GM19395 (cell line): Measurements from ENCODE around the gene RAET1G.
"Not testable (repeated sequence)": the region's sequence is repeated elsewhere in the genome, so short reads cannot be mapped to it uniquely, and the experiment has no call there.

Experiments
- ATAC-seq: cut with Tn5 transposase; IDR thresholded peaks from one replicate; pipeline ENCODE4 v1.9.1; 2021; ENCODE audit warnings: mild to moderate bottlenecking, moderate library complexity; ENCODE audit not compliant: unreplicated experiment

The RAET1G gene

DNA sequence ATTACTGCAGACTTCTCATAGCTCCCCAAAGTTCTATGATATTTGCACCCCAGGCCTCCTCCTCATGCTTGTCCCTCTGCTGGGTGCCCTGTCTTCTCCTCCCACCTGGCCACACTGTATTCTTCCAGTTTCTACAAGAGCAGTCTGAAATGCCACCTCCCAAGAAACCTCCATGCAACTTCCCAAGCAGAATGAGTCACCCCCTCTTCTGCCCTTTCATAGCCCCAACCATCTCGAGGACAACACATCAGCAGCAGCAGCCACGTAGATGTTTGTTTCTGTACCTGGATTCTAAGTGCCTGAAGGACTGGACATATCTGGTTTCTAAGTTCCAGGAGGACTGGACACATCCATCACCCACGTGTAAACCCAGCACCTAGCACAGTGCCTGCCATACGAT, 12.3 kb upstream of the RAET1G start:
- no peak for ATAC-seq

DNA sequence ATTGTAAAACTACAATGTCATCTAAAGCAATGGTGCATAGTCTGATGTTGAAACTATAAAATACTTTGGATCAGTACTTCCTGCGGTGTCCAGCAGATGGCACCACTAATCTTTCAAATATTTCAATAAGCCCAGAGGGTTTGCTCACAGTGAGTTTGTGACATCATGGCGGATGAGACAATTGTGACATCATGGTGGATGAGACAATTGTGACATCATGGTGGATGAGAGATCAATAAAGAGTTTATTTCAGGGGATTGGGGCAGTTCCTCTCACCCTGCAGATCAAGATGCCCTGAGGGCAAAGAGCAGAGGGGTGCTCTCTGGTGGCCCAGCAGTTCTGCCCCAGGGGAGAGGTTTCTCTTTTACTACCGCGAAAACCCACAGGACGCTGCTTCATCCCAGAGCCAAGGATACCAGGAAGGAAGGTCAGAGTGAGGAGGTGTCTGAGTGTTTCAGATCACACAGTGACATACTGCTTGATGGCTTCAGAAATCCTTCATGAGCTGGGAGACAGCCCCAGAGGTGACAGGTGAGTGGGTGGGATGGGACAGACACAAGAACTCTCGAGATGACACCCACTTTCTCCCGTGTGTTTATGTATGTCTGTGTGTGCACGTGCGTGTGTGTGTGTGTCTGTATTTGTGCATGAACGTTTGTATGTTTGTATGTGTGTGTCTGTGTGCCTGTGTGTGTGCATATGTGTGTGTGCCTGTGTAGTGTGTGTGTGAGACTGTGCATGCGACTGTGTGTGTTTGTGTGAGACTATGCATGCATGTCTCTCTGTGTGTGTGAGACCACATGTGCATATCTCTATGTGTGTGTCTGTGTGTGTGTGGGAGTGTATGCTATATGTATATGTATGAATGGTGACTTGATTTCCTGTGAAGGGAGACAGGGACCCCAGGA, 11.6 kb upstream of the RAET1G start:
- ATAC-seq: no peak

DNA sequence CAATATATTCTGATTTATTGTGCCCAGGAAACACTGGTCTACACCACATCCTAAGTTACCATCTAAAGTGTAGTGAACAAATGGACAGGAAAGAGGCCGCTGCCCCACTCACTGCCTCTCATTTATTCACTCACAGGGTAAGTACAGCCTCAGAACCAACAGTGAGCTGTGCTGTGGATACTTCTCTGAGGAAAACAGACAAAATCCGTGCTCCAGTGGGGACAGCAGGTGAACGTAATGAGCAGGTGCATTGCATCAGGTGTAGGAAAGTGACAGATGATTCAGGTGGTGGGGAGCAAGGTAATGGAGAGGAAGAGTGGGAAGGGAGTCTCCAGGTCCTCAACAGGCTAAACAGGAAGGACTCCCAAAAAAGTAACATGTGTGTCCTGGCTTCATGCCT, 10.5 kb upstream of the RAET1G start:
- no peak for ATAC-seq

DNA sequence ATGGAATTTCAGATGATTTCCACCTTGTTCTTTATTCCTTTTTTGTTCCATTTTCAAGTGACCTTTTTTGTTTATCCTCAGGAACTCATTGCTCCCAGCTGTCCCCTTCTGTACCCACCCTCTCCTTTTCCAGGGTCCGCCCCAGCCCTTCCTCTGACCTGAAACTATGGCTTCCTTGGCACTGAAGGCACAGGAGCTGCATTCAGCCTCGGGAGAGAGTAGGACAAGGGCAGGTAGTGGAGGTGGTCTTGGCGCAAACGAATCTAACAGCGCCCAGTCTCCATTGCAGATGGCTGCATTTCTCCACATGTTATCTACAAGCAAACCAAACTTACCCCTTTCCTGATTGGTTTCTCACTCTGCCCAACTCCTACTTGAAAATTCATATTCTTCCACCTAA, 10.1 kb upstream of the RAET1G start:
- no peak for ATAC-seq

DNA sequence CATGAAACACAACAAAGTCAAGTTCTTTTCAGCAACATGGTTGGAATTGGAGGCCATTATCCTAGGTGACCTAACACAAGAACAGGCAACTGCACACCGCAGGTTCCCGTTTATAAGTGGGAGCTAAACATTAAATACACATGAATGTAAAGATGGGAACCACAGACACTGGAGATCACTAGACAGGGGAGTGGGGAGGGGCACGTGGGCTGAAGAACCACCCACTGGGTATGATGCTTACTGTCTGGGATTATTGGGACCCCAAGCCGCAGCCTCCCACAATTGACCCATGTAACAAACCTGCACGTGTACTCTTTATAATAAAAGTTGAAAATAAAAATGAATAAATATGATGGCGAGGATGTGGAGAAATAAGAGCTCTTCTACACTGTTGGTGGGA, 8.6 kb upstream of the RAET1G start:
- ATAC-seq: no peak

DNA sequence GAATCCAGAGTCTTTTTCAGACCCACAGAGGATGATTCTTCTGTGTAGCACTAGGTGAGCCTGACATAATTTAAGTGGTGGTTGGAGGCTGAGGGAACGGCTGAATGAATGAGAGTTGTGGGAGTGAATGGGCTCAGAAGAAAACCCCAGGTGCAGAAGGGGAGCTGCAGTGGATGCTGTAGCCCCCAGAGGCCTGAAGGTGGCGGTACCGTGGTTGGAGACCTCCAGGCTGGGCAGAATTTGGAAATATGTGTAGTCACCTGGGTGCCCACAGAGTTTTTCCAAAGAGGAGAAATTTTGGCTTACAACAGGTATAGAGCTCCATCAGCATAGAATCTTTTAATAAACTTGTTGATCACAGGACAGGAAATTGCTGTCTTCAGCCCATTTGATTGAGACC, 6.5 kb upstream of the RAET1G start:
- no peak for ATAC-seq

DNA sequence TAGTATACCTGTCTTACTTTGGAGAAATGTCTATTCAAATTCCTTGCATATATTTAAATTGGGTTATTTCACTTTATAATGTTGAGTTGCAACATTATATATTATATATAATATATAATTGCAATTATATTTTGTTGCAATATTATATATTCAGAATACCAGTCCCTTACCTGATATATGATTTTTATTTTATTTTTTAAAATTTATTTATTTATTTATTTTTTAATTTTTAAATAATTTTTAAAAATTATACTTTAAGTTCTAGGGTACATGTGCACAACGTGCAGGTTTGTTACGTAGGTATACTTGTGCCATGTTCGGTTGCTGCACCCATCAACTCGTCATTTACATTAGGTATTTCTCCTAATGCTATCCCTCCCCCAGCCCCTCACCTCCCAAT, 4.1 kb upstream of the RAET1G start:
- not testable (repeated sequence) for ATAC-seq

DNA sequence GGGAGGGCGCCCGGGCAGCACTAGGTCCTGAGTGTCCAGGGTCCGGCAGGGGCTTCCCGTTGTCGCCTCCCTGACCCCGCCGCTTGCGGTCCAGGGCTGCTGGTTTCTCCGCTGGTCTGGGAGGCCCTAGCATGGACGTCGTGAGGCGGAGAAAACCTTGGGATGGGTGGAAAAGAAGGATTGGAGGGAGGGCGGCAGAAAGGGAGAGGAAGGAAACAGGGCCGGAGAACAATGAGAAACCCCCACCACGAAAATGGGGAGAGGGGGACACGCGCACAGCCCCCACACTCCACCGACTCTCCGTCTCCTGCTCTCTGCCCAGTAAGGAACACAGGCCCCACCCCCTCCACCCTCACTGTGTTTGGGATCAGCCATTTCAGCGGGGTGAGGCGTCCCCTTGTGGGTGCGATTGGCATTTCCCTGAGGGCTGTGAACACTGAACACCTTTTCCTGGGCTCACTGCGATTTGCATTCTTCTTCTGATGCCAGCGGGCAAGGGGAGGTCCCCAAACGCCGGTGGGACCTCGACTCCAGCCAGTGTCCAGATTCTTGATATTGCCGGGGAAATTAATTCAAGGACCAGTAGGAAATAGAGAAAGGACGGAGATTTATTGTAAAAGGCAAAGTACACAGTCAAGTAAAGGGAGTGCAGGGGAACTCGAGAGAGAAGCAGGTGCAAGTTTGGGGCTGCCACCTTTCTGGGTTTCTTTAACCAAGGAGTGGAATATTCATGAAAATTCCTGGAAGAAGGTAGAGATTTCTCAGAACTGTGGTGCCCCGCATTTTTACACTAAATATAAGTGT, 3.3 kb upstream of the RAET1G start:
- no peak for ATAC-seq

DNA sequence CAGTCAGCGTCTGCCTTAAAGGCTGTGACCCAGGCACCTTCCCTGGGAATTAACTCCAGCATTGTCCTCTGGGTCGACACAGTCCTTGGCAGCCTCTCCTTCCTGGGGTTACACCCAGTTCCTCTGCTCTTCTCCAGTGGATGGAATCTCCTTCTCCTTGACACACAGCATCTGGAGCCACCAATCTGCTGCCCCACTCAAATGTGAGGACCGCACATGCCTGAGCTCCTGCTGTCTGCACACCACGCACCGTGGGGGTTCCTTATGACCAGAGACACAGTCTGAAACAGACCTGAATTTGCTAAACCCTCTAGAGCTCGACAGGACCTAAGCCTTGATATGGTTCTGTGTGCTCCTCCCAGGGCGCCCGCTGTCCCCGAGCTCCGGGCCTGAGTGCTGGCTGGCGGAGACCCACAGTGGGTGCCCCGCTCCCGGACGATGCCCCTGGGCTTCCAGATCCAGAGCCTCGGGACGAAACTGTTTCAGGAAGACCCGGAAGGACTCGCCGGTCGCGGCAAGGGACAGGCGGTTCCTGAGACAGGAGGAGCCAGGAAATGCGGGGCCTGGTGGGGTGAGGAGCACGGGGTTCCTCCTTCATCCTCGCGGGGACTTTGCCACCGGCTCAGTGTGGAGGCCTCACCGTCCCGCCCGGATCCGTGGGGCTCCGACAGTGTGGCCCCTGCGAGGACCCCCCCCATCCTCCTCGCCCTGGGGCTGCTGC, 2.5 kb upstream of the RAET1G start:
- ATAC-seq: no peak

DNA sequence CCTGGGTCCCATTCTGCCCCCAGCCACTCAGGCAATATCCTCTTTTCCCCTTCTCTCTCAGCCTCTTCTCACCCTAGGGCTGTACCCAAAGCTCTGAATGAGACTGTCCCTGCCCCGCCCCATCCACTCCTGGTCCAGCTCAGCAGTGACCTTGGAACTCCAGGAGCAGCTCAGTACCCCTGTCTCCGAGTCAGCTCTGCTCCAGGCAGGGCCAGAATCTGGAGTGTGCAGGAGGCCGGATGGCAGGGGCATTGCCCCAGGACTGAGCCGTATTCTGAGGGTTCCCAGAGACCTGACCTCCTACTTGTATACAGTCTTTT, 2.0 kb upstream of the RAET1G start:
- no peak for ATAC-seq

DNA sequence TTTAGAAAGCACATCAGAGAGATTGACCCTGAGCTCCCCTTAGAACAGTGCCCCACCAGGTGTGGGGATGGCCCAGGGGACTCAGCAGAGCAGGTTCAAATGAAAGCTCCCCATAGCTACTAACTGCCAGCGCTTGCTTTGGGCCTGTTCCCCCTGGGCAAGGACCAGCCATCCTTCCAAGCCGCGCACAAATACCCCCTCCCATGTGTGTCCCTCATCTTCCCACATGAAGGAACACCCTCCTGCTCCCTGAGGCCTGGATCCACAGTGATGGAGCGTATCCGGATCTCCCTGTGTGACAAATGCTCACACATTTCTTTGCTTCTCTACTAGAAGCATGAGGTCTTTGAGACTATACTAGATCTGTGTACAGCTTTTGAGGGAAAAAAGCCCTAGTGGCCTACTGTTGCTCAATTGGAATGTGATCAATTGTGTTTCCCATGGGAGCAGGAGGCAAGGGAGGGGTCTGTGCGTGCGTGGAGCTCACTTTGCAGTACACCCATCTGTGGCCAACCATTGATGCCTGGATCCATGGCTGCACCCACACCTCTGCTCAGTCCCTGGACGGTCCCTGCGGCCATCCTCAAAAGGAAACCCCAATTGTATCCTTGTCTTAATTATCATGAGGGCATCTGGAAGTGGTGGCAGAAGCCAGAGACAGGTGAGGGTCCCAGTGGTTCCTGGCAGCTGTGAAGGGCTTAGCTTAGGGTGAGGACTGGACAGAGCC, 1.4 kb upstream of the RAET1G start:
- ATAC-seq: no peak

DNA sequence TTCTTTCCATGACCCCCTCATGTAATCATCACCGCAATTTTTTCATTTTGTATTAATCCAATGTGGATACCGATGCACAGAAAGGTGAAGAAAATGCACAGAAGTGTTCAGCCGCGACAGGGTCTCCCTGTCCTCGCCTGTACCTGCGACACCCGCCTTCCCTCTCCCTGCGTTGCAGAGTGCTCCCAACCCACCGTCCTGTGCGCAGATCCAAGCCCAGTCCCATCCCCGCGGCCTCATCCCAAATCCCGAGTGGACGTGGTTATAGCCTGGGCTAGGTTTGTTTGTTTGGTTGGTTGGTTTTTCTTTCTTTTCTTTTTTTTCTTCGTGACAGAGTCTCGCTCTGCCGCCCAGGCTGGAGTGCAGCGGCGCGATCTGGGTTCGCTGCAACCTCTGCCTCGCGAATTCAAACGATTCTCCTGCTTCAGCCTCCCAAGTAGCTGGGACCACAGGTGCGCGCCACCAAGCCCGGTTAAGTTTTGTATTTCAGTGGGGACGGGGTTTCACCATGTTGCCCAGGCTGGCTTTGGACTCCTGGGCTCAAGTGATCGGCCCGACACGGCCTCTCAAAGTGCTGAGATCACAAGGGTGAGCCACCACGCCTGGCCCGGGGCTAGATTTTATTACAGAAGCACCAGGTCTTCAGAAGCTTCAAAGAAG, 536 bp upstream of the RAET1G start:
- no peak for ATAC-seq

DNA sequence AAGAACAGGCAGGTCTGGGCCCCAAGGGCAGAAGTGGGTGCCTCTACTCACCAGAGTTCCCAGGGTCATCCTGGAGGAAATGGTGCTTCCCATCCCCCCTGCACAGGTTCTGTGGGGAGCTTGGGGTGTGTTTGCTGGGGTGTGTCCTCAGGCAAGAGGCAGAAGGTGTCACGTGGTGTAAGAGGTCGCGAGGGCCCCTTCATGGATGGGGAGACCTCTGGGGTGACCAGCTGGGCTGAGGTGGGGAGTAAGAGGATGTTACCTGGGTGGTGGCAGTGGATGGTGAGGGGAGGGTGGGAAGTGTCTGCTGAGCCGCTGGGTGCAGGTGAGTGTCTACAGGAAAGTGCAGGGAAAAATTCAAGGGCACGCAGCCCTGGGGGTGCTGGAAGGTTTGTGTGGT, 830 bp downstream of the RAET1G start:
- ATAC-seq: not testable (repeated sequence)

DNA sequence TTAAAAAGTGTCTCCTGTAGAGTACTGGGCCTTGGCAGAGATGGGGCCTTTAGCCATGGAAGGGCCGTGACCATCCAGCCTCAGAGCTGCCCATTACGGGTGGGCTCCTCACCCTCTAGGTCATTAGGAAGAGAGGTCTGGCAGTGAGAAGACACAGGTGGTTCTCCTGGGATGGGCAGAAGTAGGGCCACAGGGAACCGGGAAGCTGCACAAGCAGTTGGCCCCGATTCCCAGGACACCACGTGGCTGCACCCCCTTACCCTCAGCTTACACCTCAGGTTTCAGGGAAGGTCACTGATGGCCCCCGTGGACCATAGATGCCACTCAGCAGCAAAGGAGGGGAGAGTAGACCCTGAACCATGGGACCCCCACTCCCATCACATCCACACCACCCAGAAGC, 1.6 kb downstream of the RAET1G start:
- ATAC-seq: no peak

DNA sequence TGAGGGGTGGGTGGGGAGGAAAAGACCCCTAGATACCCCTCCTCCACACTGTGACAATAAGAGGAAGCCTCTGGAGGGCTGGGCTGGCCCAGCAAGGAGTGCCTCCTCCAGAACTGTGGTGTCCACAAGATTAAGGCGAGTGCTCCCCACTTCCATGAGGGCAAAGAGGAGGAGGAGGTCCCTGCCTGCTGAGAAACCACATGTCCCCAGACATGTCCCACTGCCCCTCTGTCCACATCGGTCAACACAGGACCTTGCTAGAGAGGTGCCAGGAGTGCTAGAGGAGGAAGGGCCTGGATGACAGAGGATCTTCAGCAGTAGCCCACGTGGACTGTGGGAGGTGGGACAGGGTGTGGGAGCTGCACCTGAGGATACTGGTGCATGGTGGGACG, 3.1 kb downstream of the RAET1G start:
- no peak for ATAC-seq

DNA sequence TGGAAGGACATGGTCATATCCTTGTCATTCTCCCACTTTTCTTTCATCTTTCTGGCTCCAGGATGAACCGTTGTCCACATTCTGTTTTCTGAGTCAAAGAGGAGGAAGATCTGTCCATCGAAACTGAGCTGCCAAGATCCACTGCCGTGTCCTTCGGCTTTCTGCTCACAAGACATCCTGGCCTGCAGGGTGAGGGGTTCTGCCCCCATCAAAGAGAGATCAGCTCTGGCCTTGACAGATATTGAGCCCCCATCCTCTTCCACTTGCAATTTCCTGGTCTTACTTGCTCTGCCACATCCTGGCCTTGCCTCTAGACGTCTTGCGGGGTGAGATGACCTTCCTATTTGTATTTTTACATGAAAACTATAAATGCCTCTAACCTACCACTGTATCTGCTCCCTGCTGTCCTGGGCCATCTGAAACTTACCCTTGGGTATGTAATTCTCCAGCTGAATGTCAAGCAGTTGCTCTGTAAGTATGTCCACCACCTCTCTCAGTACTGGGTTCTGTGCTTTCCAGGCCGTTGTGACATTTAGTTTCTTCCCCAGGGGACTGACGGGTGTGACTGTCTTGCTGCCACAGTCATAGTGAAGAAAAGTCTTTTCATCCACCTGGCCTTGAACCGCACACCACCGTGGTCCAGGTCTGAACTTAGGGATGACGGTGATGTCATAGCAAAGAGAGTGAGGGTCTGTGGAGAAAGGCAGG, 3.6 kb downstream of the RAET1G start:
- not testable (repeated sequence) for ATAC-seq

DNA sequence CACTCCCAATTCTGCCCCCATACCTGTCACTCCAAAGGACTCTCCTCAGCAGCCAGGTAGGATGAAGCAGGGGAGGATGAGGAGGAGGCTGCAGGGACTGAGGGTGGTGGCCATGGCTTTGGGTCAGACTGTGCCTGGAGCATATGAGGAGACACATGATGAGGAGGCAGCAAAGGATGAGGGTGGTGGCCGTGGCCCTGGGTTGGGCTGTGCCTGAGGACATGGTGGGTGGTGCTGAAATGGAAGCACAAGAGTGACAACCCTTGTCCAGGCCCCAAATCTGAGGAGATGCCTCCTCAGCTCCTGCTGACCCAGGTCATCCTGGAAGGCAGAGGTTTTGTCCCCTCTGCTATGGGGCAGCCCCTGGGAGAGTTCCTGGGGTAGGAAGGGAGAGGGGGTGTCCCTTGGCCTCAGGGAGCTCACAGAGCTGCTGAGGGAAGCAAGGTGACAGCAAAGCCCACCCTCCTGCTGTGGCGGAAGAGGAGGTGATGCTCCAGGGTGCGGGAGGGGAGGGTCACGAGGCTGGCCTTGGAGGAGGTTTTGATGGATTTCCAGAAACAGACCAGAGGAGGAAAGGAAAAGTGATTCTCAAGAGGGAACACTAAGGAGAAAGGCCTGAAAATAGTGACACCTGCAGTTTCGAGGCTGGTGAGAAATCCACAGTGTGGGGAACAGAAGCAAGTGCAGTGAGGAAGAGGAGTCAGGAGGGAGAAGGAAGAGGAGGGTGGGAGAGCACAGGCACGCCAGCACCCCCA, 4.6 kb downstream of the RAET1G start:
- ATAC-seq: no peak

DNA sequence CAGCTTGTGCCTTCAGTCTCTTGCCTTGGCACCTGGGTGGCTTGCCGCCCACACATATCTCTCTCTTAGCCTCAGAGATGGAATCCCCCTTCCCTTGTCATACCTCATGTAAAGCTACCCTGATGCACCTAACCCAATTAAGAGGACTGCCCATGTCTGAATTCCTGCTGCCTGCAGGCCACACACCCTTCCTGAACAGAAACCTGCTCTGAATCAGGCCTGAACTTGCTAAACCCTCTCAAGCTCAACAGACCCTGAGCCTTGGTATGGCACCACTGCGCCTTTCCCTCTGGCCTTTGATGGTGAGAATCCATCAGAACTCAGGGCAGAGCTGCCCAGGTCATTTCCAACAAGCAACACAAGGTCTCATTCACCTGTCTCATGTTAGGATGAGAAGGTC, 5.2 kb downstream of the RAET1G start:
- no peak for ATAC-seq
